Mucosa of descending colon (tissue), 3 donors: ENCODE measurements around the gene STK32C. TPM values are rescaled to one million over a fixed set of nuclear protein-coding genes. Genes with fewer than 3 reads are reported as not detected.

Source experiments
- ATAC-seq: fragments of 200-7000 bp; cut with Tn5 transposase; one replicate; pipeline ENCODE4 v1.9.1; 2020; ENCODE audit warnings: mild to moderate bottlenecking, moderate library complexity
- DNase-seq, 3 donors: peaks; one replicate each; pipeline ENCODE4 v3.0.0-alpha.2; 2020
- H3K36me3 ChIP-seq: fragments of 200-600 bp; one replicate; pipeline ENCODE4 v1.8.0; 2021; ENCODE audit warnings: low read depth, mild to moderate bottlenecking
- H3K4me1 ChIP-seq: fragments of 200-600 bp; one replicate; pipeline ENCODE4 v1.8.0; 2021; ENCODE audit warnings: low read depth, mild to moderate bottlenecking
- H3K4me3 ChIP-seq: fragments of 200-600 bp; one replicate; pipeline ENCODE4 v1.8.0; 2021; ENCODE audit warnings: mild to moderate bottlenecking
- H3K9me3 ChIP-seq: fragments of 200-600 bp; one replicate; pipeline ENCODE4 v1.8.0; 2021; ENCODE audit warnings: mild to moderate bottlenecking
- intact Hi-C, 2 donors: fragments of 100-400 bp; cut with DNase I in 1 of 2; cut with micrococcal nuclease in 1 of 2; formaldehyde crosslinking; loops; one replicate each; pipeline versions ENCODE4 v1.11.0 to v1.11.1; 2022; cut with DNase I, micrococcal nuclease
- total RNA-seq, 3 donors: library from RNA; stranded (reverse); fragmentation: NEBNext Ultra II Directional in 2 of 3; extraction: Animal tissue kit (Norgen Biotek cat#: 25700) in 2 of 3; gene quantifications; one replicate each; pipeline versions ENCODE4 v1.2.1 to v1.2.4, GENCODE V29; 2021 to 2023
- TF ChIP-seq, protein P1 (sequence below): fragments of 200-600 bp; IDR thresholded peaks from one replicate; pipeline ENCODE4 v1.8.0; 2022; ENCODE audit warnings: antibody characterized with exemption, mild to moderate bottlenecking
- donor health status: DM: no; HTN: no; CAD: no; lungs with moderate emphysema.
- donor health status: DM: no; HTN: no; CAD: no.
- donor health status: DM: no; HTN: yes; CAD: no.

STK32C gene
- total RNA-seq, 3 donors from 2014 or later, result 4.5 to 11.5 (median 11.1) TPM

DNA sequence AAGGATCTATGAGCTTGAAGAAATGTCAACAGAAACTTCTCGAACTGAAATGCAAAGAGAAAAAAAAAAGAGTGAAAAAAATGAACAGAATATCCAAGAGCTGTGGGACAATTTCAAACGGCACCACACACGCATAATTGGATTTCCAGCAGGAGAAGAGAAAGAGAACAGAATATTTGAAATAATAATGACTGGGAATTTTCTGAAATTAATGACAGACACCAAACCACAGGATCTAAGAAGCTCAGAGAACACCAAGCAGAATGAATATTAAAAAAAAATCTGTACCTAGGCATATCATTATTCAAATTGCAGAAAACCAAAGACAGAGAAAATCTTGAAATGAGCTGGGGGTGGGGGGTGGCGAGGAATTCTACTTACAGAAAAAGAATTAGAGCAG, 93.8 kb downstream of the STK32C start:
- TF ChIP-seq, protein P1, sequence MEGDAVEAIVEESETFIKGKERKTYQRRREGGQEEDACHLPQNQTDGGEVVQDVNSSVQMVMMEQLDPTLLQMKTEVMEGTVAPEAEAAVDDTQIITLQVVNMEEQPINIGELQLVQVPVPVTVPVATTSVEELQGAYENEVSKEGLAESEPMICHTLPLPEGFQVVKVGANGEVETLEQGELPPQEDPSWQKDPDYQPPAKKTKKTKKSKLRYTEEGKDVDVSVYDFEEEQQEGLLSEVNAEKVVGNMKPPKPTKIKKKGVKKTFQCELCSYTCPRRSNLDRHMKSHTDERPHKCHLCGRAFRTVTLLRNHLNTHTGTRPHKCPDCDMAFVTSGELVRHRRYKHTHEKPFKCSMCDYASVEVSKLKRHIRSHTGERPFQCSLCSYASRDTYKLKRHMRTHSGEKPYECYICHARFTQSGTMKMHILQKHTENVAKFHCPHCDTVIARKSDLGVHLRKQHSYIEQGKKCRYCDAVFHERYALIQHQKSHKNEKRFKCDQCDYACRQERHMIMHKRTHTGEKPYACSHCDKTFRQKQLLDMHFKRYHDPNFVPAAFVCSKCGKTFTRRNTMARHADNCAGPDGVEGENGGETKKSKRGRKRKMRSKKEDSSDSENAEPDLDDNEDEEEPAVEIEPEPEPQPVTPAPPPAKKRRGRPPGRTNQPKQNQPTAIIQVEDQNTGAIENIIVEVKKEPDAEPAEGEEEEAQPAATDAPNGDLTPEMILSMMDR, result no peak
- no peaks in the 10 kb centered on the region for H3K4me1 ChIP-seq
- intact Hi-C loops, result no loop called here
- peaks cover 16% of the 10 kb centered on the region for H3K9me3 ChIP-seq
- no peak overlapping the region for H3K4me3 ChIP-seq
- no peaks in the 10 kb centered on the region for H3K36me3 ChIP-seq
- DNase-seq (no peak), ATAC-seq (no peak)

DNA sequence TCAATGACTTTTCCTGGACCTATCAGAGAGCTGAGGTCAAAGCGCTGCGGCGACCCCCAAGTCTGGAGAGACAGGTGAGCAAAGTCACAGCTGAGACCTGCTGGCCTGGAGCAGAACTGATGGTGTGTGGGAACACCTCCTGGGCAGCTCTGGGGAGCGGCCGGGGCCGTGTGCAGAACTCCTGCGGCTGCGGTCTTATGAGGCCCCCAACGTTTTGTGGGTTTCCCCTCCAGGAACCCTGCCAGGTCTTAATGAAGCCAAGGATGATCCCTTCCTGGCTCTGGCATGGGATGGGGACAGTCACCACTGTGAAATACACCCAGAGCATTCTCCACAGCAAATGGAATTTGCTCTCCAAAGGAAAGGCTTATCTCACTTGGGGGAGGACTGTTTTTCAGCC, 94.9 kb downstream of the STK32C start:
- DNase-seq (no peak), ATAC-seq (no peak)
- TF ChIP-seq, protein P1, result no peak
- Histone ChIP-seq H3K36me3 (no peaks in the 10 kb centered on the region), H3K4me1 (no peaks in the 10 kb centered on the region), H3K4me3 (no peak overlapping the region), H3K9me3 (peaks cover 16% of the 10 kb centered on the region)
- intact Hi-C loops, result no loop called here

DNA sequence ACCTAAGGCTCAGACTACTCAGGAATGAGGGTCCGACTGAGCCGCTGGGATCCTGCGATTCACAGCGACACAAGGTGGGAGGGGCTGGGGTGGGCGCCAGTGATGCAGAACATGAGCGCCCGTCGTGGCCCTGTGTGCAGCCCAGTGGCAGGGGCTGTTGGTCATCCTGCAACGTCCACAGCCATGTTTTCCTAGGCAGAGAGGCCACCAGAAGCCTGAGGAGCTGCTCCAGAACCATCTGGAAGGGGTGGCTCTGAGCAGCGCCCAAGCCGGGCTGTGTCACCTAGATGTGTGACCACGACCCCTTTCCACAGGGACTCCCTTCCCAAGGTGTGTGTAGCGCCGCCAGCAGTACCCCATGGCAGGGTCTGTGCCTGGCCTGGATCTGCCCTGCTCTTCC, 96.5 kb downstream of the STK32C start:
- DNase-seq, result no peak
- TF ChIP-seq, protein P1, result no peak
- Histone ChIP-seq H3K9me3 (peaks cover 4% of the 10 kb centered on the region), H3K4me1 (no peaks in the 10 kb centered on the region), H3K36me3 (no peaks in the 10 kb centered on the region), H3K4me3 (no peak overlapping the region)
- intact Hi-C loops, result no loop called here
- ATAC-seq, result no peak

DNA sequence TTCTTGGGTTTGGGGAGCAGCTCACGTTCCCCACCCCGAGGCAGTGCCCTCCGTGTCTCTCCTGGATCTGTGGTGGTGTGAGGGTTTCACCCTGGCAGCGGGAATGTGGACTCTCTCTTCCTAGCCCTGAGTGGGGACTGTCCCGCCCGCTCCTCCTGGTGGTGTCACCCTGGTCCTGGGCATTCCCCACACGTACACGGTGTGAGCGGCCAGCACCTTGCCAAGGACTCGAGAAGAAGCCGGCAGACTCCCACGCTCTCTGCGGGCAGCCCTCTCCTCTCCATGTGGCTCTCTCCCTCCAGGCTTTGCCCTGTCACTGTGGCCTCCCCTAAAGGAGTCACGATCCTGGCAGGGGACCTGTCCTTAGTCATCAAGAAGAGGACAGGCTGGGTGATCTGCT, 97.0 kb downstream of the STK32C start:
- Histone ChIP-seq H3K36me3 (no peaks in the 10 kb centered on the region), H3K4me3 (no peak overlapping the region), H3K9me3 (no peaks in the 10 kb centered on the region), H3K4me1 (no peaks in the 10 kb centered on the region)
- peak in 1 of 3 donors; percentile 17 for DNase-seq
- intact Hi-C loops, result no loop called here
- TF ChIP-seq, protein P1, result no peak
- no peak for ATAC-seq

DNA sequence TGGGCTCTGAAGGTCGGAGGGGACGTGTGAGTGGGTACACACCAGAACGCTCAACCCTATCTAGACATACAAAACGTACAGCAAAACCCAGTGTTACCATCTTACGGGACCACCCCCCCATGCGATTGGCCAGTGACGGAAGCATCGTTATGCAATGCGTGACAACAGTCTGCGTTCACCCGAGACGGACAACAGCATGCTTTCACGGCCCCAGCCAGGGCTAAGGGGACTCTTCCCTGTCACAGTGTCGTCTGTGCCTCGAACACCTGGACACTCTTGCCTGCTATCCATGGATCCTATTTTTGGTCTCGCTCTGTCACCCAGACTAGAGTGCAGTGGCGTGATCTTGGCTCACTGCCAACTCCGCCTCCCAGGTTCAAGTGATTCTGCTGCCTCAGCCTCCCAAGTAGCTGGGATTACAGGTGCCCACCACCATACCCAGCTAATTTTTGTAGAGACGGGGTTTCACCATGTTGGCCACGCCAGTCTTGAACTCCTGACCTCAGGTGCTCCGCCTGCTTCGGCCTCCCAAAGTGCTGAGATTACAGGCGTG, 97.7 kb downstream of the STK32C start:
- Histone ChIP-seq H3K36me3 (no peaks in the 10 kb centered on the region), H3K9me3 (no peaks in the 10 kb centered on the region), H3K4me1 (no peaks in the 10 kb centered on the region), H3K4me3 (no peak overlapping the region)
- intact Hi-C loops, result no loop called here
- no peak for ATAC-seq
- TF ChIP-seq, protein P1, result no peak
- no peak for DNase-seq

DNA sequence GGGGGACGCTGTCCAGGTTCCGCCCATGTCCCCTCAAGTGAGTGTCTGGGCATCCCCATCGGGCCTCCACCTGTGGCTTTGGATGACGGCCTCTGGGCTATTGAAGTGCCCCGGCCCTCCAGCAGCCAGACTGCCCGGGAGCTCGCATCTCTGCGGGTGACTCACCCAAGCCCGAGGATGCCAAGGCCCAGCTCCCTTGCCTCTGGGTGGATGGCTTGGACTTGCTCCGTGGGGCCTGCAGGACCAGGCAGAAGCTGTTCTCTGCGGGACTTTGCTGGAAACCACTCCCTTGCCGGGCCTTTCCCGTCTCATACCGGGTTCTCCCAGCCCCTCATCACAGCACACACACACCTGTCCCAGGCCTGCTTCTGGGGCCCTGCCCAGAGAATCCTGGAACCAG, 98.6 kb downstream of the STK32C start:
- H3K9me3 ChIP-seq, result no peaks in the 10 kb centered on the region
- TF ChIP-seq, protein P1, result no peak
- intact Hi-C loops, result no loop called here
- no peak overlapping the region for H3K4me3 ChIP-seq
- H3K4me1 ChIP-seq, result no peaks in the 10 kb centered on the region
- no peak for ATAC-seq
- no peaks in the 10 kb centered on the region for H3K36me3 ChIP-seq
- DNase-seq, result peak in 1 of 3 donors; percentile 36
